ENCODE measurements around the gene LRP1B. TPM values are rescaled to one million over a fixed set of nuclear protein-coding genes. Genes with fewer than 3 reads are reported as not detected.

LRP1B gene
- total RNA-seq, 4 donors from 2014 or later: 1.2 to 3.3 (median 2.6) TPM

DNA sequence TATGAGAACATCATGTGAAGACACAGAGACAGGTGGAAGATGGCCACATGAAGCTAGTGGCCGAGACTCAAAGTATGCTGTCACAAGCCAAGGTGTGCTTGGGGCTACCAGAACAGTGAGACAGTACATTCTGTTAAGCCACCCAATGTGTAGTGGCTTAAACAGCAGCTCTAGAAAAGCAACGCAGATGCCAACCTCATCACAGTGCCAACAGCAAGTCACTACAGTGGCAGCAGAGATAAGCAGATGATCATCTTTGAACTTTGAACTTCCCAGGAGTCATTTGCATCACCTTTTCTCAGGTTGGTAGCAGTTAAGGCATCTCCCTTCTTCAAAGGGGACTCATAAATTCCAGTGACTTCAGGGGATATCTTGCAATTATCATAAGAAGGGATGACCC lies 394.4 kb downstream of the LRP1B start:
- 92 to 100% methylated on average over 2 of the region's 2 CpGs for WGBS, 2 donors
- no peaks in the 10 kb centered on the region for H3K9me3 ChIP-seq
- no peak overlapping the region for H3K27ac ChIP-seq
- H3K4me1 ChIP-seq: no peaks in the 10 kb centered on the region
- H3K27me3 ChIP-seq: no peaks in the 10 kb centered on the region
- TF ChIP-seq POLR2A (IDR thresholded peaks at IDR 0.05) (no peak), EP300 (IDR thresholded peaks at IDR 0.05) (no peak)
- TF ChIP-seq, protein P1, sequence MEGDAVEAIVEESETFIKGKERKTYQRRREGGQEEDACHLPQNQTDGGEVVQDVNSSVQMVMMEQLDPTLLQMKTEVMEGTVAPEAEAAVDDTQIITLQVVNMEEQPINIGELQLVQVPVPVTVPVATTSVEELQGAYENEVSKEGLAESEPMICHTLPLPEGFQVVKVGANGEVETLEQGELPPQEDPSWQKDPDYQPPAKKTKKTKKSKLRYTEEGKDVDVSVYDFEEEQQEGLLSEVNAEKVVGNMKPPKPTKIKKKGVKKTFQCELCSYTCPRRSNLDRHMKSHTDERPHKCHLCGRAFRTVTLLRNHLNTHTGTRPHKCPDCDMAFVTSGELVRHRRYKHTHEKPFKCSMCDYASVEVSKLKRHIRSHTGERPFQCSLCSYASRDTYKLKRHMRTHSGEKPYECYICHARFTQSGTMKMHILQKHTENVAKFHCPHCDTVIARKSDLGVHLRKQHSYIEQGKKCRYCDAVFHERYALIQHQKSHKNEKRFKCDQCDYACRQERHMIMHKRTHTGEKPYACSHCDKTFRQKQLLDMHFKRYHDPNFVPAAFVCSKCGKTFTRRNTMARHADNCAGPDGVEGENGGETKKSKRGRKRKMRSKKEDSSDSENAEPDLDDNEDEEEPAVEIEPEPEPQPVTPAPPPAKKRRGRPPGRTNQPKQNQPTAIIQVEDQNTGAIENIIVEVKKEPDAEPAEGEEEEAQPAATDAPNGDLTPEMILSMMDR (IDR thresholded peaks at IDR 0.05): no peak
- no peak overlapping the region for H3K4me3 ChIP-seq
- DNase-seq (ENCODE audit: low spot score in 2 of 2): no peak
- no peaks in the 10 kb centered on the region for H3K36me3 ChIP-seq

DNA sequence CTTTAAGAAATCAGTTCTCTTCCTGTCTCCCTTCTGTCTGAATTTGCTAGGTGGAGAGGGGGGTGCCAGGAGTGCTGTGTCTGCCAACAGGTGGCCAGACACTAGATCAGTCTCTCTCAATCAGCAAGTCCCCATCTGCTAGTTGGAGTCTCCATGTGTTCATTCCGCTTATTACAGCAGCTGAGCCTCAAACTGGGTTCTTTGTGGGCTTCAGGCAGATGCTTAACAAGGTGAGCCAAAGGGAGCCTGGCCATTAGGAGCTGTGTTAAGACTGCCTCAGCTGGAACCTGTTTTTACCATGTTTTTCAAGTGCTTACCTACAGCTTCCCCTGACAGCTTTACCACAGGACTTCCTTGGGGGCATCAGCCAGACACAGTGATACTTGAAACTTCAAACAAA lies 401.9 kb downstream of the LRP1B start:
- Histone ChIP-seq H3K27me3 (no peaks in the 10 kb centered on the region), H3K36me3 (no peaks in the 10 kb centered on the region), H3K9me3 (no peaks in the 10 kb centered on the region), H3K4me1 (no peaks in the 10 kb centered on the region), H3K27ac (no peak overlapping the region), H3K4me3 (no peak overlapping the region)
- DNase-seq (ENCODE audit: low spot score in 2 of 2): no peak
- TF ChIP-seq, protein P1 (IDR thresholded peaks at IDR 0.05): no peak
- TF ChIP-seq POLR2A (IDR thresholded peaks at IDR 0.05): no peak
- 94 to 95% methylated on average over 1 of the region's 1 CpG for WGBS, 2 donors

DNA sequence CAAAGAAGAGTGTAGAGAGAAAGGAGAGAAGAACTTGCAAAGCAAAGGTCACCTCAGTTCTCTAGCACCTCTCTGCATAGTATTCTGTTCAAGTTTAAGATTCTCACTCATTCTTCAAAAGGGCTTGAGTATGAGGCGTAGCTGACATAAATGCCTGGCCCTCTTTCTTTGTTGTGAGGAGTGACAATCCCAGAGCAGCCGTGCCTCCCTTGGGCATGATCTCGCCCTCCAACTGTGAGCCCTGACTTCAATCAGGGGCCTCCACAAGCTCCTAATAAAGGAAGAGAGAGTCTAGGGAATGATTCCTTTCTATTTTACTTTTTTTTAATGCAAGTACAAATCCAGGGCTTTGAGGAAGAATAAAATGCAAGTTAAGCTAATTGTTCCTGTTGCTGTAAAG lies 402.7 kb downstream of the LRP1B start:
- no peaks in the 10 kb centered on the region for H3K9me3 ChIP-seq
- DNase-seq (ENCODE audit: low spot score in 2 of 2): no peak
- no peaks in the 10 kb centered on the region for H3K36me3 ChIP-seq
- no peaks in the 10 kb centered on the region for H3K27me3 ChIP-seq
- H3K4me3 ChIP-seq: no peak overlapping the region
- H3K27ac ChIP-seq: no peak overlapping the region
- TF ChIP-seq, protein P1 (IDR thresholded peaks at IDR 0.05): no peak
- TF ChIP-seq EP300 (IDR thresholded peaks at IDR 0.05) (no peak), POLR2A (IDR thresholded peaks at IDR 0.05) (no peak)
- H3K4me1 ChIP-seq: no peaks in the 10 kb centered on the region
- 49 to 68% methylated on average over 3 of the region's 3 CpGs for WGBS, 2 donors

DNA sequence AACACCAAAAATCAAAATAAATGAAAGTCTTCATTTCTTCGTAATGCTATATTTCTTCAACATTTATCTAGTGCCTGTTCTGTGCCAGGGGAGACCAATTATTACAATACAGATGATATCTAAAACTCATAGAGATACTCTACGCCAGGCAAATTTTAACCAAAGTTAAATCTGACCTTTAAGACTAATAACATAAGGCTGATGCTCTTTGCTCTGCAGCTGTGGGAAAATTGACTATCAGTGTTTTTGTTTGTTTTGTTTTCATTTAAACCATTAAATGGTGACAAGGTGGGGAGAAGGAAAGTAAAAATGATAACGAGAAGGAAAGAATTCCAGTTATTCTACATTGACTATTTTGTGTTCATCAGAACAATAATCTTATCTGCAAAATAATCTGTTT lies 406.4 kb downstream of the LRP1B start:
- H3K36me3 ChIP-seq: no peaks in the 10 kb centered on the region
- DNase-seq (ENCODE audit: low spot score in 2 of 2): no peak
- TF ChIP-seq, protein P1 (IDR thresholded peaks at IDR 0.05): no peak
- TF ChIP-seq POLR2A (IDR thresholded peaks at IDR 0.05) (no peak), EP300 (IDR thresholded peaks at IDR 0.05) (no peak)

DNA sequence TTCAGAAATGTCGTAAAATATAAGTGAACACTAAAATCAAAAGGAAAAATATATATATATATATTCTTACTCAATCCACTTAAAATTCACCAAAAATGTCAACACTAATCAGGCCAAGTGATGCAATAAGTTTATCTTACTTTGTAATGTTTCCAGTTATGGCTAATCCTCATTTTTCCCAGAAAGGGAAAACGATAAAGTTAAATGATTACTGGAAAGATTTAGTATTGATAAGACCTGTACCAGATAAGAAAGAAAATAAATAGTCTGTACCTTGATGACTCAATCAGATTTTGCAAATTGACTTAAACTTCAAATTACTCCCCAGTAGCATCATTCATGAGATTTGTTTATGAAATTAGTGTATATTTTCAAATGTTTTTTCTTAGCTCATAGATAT lies 407.0 kb downstream of the LRP1B start:
- 86 to 92% methylated on average over 2 of the region's 2 CpGs for WGBS, 2 donors
- no peaks in the 10 kb centered on the region for H3K36me3 ChIP-seq
- no peaks in the 10 kb centered on the region for H3K4me1 ChIP-seq
- no peak overlapping the region for H3K27ac ChIP-seq
- TF ChIP-seq, protein P1 (IDR thresholded peaks at IDR 0.05): no peak
- TF ChIP-seq POLR2A (IDR thresholded peaks at IDR 0.05): no peak
- no peak for TF ChIP-seq EP300 (IDR thresholded peaks at IDR 0.05)
- no peaks in the 10 kb centered on the region for H3K9me3 ChIP-seq
- H3K4me3 ChIP-seq: no peak overlapping the region
- no peaks in the 10 kb centered on the region for H3K27me3 ChIP-seq
- no peak for DNase-seq (ENCODE audit: low spot score in 2 of 2)

More for the DNA sequence above, 406.4 kb downstream of the LRP1B start:
- Histone ChIP-seq H3K4me1 (no peaks in the 10 kb centered on the region), H3K4me3 (no peak overlapping the region), H3K9me3 (no peaks in the 10 kb centered on the region), H3K27ac (no peak overlapping the region), H3K27me3 (no peaks in the 10 kb centered on the region)
- 77 to 84% methylated on average over 3 of the region's 3 CpGs for WGBS, 2 donors

Measured in tibial nerve (tissue), 4 donors.